T47D (cell line): Measurements from ENCODE around the gene PRRT2.

Experiments
- DNase-seq, 2 experiments: peaks; one replicate each; pipeline versions ENCODE4 v3.0.0 to v3.0.0-alpha.2; 2011 to 2012; ENCODE audit warnings: low read depth in 1 of 2, low spot score in 1 of 2
- JUND ChIP-seq: IDR thresholded peaks from 2 replicates; pipeline ENCODE4 v1.6.1; 2012; ENCODE audit warnings: low read depth
- in situ Hi-C: cut with HindIII; loops from 2 replicates; pipeline ENCODE4 v1.10.0; 2016; ENCODE audit warnings: low sequenced_read_pairs, low pct_unique_long_range_greater_than_20kb

Gene PRRT2

DNA sequence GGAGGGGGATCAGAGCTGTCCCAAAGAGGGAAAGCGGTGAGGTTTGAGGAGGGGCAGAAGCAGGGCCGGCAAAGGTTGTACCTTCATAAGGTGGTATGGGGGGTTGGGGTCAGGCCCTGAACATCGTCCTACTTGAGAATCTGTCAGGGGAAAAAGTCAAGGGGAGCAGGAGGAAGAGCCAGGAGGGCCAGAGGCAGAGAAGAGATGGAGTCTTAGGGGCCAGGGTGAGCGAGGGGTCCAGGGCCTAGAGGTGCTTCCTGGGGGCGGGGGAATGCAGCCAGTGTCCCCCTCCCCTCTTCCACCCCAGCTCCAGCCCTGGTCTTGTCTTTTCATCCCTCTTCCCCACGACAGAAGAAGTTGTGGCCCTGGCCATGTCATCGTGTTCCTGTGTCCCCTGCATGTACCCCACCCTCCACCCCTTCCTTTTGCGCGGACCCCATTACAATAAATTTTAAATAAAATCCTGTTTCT, 1.3 kb upstream of the PRRT2 start:
- in situ Hi-C loops, result no loop called here
- no peak for TF ChIP-seq JUND
- DNase-seq, result no peak

DNA sequence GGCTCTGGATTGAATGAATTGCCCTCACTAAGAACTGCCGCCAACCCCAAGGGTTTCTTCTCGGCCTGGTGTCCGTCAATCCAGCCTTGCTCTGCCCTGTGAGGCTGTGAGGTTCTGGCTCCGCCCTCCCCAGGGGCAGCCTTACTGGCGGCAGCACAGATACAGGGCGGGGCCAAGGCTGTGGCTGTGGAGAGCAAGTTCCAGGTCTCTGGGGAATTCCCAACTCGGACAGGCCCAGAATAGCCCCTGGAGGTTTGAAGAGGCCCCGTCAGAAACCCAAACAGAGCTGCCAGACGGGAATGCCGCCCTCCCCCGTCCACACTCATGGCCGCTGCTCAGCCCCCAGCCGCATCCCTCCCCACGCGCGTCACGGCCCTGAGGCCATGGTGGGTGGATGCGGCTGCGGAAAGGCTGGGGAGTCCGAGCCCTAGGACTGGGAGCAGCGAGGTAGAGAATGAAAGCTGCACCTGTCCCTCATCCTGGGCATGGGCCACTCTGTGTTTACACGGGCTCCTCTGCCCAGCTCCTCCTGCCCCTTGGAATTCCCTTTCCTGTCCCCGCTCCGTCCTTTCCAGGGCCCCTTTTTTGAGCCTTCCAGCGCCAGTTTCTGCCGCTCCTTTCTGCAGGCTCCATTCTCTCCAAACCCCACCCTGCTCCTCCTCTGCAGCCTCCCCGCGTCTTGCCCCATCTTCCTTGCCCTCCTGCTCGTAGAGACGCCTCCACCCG, 660 bp upstream of the PRRT2 start:
- in situ Hi-C loops, result no loop called here
- no peak for TF ChIP-seq JUND
- peak; percentile 97 to 98 for DNase-seq

DNA sequence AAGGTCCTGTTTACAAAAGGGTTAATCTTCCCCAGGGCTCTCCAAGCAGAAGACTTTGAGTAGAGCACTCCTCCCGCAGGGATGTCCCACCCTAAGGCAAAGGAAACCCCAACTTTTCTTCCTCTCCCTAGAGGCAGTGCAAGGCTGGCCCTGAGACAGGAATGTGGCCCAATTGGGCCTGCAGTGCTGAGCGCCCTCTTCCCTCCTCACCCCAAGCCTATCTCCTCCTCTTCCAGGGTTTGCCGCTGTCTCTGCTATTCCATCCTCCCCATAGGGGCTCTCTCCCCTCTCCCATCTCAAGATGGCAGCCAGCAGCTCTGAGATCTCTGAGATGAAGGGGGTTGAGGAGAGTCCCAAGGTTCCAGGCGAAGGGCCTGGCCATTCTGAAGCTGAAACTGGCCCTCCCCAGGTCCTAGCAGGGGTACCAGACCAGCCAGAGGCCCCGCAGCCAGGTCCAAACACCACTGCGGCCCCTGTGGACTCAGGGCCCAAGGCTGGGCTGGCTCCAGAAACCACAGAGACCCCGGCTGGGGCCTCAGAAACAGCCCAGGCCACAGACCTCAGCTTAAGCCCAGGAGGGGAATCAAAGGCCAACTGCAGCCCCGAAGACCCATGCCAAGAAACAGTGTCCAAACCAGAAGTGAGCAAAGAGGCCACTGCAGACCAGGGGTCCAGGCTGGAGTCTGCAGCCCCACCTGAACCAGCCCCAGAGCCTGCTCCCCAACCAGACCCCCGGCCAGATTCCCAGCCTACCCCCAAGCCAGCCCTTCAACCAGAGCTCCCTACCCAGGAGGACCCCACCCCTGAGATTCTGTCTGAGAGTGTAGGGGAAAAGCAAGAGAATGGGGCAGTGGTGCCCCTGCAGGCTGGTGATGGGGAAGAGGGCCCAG, 1.0 kb downstream of the PRRT2 start:
- no peak for TF ChIP-seq JUND
- DNase-seq, result no peak
- in situ Hi-C loops, result no loop called here

DNA sequence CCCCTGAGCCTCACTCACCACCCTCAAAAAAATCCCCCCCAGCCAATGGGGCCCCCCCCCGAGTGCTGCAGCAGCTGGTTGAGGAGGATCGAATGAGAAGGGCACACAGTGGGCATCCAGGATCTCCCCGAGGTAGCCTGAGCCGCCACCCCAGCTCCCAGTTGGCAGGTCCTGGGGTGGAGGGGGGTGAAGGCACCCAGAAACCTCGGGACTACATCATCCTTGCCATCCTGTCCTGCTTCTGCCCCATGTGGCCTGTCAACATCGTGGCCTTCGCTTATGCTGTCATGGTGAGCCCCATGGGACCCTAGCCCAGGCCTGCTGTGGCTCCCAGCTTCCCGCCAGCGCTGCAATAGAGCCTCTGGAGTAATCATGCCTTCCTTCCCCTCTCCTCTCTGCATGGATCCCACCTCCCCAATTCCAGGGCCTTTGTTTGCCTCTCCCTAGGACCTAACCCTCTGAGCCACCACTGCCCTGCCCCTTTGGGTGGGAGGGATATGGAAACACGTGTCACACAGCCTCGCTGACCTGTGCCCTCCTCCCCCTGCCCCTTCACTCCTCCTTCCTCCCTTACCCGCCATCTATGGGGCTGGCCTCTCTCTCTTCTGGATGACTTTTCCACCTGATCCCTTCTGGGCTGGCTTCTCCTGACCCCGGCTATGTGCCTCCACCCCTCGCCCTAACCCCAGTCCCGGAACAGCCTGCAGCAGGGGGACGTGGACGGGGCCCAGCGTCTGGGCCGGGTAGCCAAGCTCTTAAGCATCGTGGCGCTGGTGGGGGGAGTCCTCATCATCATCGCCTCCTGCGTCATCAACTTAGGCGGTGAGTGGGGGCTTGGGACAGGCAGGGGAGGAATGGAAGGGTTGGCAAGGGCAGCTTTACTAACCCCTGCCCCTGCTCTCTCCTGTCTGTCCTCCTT, 1.9 kb downstream of the PRRT2 start:
- in situ Hi-C loops, result no loop called here
- no peak for TF ChIP-seq JUND
- DNase-seq, result no peak

DNA sequence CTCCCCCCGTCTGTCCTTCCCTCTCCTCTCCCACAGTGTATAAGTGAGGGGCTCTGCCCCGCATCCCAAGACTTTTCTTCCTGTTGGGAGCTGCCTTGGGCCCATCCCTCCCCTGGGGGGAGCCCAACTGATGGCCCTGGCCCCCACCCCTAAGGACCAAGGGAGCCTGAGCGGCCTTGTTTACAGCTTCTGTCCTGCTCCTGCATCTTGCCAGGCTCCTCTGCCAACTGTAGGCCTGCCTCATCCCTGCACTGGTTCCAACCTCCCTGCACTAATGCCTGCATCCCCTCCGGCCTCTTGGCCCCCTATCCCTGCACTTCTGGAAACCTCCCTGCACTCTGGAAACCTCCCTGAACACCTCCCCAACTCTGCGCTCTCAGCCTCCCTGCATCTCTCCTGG, 2.6 kb downstream of the PRRT2 start:
- TF ChIP-seq JUND, result no peak
- in situ Hi-C loops, result no loop called here
- DNase-seq, result no peak

DNA sequence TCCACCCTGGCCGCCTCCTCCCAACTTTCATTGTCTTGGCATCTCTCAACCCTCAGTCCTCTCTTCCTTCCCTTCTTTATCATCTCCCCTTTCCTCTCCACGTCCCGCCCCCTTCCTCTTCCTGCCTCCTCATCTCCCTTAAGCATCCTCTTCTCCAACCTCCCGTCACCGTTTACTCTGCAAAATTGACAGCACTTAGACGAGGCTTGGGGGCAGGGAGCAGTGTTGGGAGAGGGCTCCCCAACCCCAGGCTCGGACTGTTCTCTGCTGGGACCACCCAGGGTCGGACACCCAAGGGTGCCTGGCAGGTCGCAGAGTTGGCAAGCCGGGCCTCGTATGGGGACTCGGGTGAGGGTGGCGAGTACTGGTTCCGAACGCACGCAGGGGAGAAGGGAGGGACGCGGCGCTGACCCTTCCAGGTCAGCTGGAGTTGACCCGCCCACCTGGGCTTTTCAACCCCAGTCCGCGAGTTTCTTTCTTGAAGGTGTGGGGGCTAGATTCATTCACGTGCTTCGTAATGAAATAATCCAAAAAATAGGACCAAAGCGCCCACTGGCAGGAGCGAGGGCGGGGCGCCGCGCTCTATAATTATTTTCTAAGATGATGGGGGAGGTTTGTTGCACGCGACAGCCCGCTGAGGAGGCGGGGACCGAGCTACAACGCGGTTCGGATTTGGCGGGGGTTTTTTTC, 3.2 kb downstream of the PRRT2 start:
- DNase-seq, result no peak
- TF ChIP-seq JUND, result no peak
- in situ Hi-C loops, result no loop called here

DNA sequence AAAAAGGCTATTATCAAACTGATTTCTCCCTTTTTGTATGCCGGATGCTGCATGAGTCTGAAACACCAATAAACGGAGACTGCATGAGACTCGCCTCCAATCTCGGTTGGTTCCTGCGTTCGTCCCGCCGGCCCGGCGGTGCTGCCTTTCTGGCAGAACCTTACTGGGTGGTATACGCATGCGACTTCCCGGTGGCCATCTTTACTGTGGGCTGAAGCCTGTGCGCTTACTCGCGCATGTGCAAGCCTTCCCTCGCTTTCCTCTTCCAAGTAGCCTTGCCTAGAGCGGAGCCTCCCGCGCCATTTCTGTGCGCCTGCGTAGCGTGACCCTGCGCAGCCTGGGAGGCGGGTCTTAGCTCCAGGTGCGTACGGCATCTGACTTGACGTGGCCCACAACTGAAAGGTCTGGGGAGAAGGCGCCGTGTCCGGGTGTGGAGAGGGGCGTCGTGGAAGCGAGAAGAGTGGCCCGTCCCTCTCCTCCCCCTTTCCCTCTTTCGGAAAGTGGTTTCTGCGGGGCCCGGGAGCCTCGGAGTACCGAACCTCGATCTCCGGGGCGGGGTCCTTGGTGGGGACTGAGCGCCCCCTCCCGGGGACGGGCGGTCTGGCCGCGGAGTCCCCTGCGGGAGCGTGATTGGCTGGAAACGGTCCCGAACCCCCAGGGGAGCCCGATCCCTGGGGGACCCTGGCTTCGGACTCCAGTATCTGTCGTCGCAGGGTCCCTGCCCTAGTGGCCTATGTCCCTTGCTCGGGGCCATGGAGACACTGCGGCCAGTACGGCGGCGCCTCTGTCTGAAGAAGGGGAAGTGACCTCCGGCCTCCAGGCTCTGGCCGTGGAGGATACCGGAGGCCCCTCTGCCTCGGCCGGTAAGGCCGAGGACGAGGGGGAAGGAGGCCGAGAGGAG, 4.0 kb downstream of the PRRT2 start, which contains the start of gene PAGR1:
Gene PAGR1, plus strand, starts transcription at position 360 of the 901 bp plus-strand sequence. Its CDS starts 374 bp downstream, at position 734.
- no peak for TF ChIP-seq JUND
- in situ Hi-C loops, result no loop called here
- DNase-seq, result peak; percentile 97 to 99

DNA sequence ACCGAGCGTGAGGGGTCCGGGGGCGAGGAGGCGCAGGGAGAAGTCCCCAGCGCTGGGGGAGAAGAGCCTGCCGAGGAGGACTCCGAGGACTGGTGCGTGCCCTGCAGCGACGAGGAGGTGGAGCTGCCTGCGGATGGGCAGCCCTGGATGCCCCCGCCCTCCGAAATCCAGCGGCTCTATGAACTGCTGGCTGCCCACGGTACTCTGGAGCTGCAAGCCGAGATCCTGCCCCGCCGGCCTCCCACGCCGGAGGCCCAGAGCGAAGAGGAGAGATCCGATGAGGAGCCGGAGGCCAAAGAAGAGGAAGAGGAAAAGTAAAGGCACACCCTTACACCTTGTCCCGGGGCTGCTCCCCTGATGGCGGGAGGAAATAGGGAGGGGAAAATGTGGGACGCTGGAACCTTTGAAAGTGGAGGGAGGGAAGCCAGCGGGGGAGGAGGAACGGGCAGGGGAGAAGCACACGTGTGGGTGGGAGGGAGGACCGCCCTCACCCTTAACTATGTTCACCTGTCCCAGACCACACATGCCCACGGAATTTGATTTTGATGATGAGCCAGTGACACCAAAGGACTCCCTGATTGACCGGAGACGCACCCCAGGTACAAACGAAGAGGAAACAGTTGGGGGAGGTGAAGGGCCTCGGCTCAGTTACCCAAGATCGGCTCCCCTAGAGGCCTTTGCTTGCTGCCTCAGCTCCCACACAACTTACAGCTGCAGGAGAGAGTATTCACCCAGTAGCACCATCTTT, 4.9 kb downstream of the PRRT2 start:
- DNase-seq, result peak; percentile 51 to 74
- in situ Hi-C loops, result no loop called here
- no peak for TF ChIP-seq JUND

DNA sequence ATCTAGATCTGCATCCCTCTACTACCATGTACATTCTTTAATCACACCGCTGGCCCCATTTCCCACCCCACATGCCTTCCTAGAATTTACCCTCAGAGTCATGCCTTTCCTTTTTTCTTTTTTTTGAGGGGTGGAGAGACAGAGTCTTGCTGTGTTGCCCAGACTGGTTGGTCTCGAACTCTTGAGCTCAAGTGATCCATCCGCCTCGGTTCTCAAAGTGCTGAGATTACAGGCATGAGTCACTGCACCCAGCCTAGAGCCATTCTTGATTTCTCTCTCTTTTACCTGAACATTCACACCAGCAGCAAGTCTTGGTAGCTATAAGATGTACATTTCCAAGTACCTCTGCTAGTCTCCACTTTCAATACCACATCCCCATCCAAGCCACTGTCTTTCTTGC, 6.1 kb downstream of the PRRT2 start:
- no peak for DNase-seq
- in situ Hi-C loops, result no loop called here
- TF ChIP-seq JUND, result no peak

DNA sequence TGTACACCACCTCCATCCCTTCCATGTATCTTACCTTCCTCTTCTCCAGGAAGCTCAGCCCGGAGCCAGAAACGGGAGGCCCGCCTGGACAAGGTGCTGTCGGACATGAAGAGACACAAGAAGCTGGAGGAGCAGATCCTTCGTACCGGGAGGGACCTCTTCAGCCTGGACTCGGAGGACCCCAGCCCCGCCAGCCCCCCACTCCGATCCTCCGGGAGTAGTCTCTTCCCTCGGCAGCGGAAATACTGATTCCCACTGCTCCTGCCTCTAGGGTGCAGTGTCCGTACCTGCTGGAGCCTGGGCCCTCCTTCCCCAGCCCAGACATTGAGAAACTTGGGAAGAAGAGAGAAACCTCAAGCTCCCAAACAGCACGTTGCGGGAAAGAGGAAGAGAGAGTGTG, 7.5 kb downstream of the PRRT2 start:
- no peak for TF ChIP-seq JUND
- DNase-seq, result peak in 1 of 2 experiments; percentile 50
- in situ Hi-C loops, result no loop called here
